ENCODE results near the gene SUN3.
"Not testable (repeated sequence)": the region's sequence is repeated elsewhere in the genome, so short reads cannot be mapped to it uniquely, and the experiment has no call there.

Gene SUN3

DNA sequence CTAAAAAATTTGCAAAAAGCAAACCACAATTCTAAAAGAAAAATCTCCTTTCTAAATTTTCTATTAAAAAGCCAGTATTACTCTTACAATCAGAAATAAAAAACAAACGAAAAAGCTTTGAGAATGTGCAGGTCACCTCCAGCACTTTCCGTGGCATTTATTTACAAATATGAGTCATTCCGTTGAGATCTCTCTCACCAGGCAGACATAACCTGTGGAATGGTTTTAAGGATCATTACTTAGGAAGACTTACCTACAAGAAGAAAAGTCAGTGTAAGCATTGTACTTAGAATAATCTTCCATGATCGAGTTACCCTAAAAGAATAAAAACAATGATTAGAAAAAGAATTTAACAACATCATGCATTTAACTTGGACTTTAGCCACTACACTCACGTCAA, 3.3 kb downstream of the SUN3 start:
- DNase-seq: no peak

- no peak for DNase-seq
Measured at GRCh38 chr7:48017674-48018073, 11.2 kb downstream of the SUN3 start.

DNA sequence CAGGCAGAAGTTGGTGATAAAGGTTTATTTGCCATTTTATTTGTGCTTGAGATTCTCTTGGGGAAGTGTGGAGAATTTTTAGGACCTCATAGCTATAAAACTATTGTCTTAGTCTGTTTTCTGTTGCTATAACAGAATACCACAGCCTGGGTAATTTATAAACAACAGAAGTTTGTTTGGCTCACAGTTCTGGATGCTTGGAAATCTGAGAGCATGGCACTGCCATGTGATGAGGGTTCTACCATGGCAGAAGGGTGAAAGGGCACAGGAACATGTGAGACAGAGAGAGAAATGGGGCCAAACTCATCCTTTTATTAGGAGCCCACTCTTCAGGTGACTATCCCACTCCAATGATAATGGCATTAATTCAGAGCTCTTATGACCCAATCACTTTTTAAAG, 12.3 kb downstream of the SUN3 start:
- no peak for DNase-seq

GRCh38 chr7:48011951-48012350, 17.0 kb downstream of the SUN3 start:
- no peak for DNase-seq

GRCh38 chr7:48011323-48011722, 17.6 kb downstream of the SUN3 start:
- DNase-seq: no peak

- no peak for DNase-seq
Measured at GRCh38 chr7:48009954-48010353, 19.0 kb downstream of the SUN3 start.

DNA sequence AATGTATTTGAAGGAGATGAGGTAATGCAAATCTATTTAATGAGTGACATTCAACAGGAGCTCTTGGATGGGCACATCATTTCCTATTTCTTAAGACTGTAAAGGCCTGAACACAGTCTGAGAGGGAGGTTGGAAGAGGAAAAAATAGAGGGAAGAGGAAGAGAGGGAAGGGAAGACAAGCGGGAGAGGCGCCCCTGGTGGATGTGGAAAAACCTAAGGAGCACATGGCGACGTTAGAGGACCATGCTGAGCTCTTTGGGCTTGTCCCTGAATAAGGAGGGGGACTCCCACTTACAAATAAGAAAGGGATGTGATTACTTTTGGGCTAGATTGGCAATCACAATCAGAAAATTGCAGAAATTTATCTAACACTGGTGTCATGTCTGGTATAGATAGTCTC, 19.6 kb downstream of the SUN3 start:
- DNase-seq: no peak

GRCh38 chr7:48006866-48007265, 22.0 kb downstream of the SUN3 start:
- no peak for DNase-seq

GRCh38 chr7:48004638-48005037, 24.3 kb downstream of the SUN3 start:
- no peak for DNase-seq

DNA sequence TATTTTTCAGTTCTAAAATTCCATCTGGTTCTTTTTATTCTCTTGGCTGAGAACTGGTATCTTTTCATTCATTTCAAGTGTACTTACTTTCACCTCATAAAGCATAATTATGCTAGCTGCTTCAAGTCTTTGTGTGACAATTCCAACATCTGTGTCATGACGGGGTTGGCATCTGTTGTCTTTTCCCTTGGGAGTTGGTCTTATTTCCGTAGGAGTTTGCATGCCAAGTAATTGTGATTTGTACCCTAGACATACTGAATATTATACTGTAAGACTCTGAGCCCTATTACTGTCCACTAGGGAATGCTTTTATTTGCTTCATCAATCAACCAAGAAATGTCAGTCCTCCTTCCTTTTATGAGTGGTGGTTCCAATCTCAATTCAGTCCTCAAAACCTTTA, 24.9 kb downstream of the SUN3 start:
- no peak for DNase-seq

DNA sequence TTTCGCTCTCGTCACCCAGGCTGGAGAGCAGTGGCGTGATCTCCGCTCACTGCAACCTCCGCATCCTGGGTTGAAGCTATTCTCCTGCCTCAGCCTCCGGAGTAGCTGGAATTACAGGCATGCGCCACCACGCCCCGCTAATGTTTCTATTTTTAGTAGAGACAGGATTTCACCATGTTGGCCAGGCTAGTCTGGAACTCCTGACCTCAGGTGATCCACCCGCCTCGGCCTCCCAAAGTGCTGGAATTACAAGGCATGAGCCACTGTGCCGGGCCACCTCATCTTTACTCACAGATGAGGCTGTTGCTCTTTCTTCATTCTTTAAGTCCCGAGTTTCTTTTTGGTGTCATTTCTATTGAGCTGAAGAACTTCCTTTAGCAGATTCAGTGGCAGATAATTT, 28.7 kb downstream of the SUN3 start:
- DNase-seq: not testable (repeated sequence)

GRCh38 chr7:47999413-47999812, 29.5 kb downstream of the SUN3 start:
- DNase-seq: no peak

DNA sequence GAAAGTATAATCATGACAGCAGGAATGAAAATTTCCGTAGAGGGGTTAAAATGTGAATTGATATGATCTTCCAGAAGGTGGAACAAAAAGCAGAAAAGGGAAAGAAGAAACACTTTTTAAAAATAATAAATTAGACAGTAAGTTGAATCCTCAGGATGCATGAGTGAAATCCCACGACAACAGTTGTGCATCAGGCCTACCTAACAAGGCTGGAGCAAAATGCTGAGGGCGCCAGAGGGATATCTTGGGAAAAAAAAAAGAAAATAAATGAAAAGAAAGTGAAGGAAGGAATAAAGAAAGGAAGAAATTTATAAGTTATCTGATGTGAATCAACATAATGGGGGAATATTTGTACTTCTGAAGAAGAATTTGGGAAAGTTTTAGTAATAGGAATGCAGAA, 36.5 kb downstream of the SUN3 start:
- DNase-seq: no peak

DNA sequence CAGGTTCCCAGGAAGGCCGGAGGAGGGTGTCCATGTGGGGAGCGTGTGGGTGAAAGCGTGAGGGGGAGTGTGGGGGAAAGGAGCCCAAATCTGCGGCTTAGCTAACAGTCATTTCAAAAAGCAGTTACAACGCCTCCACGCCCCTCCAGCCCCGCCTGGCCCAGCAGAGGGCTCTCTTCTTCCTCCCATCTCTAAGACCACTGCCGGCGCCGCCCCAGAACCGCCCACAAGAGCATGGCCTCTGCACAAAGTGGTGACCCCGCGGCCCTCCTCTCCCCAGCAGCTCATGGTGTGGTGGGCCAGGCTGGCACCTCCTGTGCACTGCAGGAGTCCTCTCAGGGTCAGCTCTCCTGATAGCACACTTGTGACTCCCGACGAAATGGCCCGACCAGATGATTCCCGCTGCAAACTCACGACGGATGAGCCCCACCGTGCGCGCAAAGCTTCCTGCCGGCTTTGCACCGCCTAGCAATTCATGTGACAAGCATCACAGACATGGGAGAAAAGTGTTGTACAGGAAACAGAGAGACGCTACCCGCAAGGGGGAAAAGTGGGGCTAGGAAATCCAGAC, 37.1 kb downstream of the SUN3 start:
- peak; percentile 72 to 85 for DNase-seq

DNA sequence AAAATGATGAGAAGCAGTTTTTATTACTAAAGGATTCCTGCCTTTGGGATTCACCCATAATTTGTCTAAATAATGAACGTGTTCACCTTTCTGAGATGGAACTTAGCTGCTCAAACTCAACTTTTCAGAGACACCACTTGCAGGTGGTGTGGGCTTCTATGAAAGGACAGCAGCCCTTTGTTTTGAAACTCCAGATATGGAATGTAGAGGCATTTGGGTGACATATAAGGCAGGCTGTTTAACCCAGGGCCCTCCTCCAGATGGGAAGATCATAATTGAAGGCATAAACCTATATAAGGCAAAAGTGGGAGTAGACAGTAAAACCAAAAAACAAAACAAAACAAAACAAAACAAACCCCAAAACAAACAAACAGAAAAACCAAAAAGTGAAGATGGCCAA, 37.6 kb downstream of the SUN3 start:
- no peak for DNase-seq

DNA sequence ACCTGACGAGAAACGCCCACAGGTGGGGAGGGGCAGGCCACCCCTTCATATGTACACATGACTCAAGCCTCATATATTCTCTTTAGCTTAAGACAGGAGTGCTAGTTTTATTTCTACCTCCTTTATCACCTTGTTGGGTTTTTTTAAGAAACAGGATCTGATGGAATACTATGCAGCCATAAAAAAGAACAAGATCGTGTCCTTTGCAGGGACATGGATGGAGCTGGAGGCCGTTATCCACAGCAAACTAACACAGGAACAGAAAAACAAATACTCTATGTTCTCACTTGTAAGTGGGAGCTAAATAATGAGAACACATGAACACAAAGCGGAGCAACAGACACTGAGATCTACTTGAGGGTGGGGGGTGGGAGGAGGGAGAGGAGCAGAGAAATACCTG, 38.3 kb downstream of the SUN3 start:
- no peak for DNase-seq

- not testable (repeated sequence) for DNase-seq
Measured at GRCh38 chr7:47989607-47990400, 39.1 kb downstream of the SUN3 start.

GRCh38 chr7:47988496-47989386, 40.2 kb downstream of the SUN3 start:
- DNase-seq: no peak

GRCh38 chr7:47982610-47983009, 46.3 kb downstream of the SUN3 start:
- no peak for DNase-seq

- not testable (repeated sequence) for DNase-seq
Measured at GRCh38 chr7:47980648-47981047, 48.3 kb downstream of the SUN3 start.

DNA sequence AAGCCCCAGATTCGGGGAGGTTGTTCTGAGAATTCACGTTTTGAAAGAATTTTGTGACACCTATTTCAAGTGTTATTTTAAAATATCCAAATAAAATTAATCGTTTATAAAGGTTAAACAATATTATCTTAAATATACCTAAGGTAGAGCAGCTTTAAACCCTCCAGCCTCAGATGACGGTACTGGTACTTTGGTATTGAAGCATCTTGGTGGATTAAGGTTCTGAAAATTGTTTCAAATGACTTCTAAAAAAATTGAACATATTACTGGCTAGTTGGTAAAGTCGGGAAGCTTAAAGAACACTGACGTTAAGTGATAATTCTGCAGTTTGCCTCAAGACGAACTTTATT, 49.1 kb downstream of the SUN3 start:
- DNase-seq: no peak

DNA sequence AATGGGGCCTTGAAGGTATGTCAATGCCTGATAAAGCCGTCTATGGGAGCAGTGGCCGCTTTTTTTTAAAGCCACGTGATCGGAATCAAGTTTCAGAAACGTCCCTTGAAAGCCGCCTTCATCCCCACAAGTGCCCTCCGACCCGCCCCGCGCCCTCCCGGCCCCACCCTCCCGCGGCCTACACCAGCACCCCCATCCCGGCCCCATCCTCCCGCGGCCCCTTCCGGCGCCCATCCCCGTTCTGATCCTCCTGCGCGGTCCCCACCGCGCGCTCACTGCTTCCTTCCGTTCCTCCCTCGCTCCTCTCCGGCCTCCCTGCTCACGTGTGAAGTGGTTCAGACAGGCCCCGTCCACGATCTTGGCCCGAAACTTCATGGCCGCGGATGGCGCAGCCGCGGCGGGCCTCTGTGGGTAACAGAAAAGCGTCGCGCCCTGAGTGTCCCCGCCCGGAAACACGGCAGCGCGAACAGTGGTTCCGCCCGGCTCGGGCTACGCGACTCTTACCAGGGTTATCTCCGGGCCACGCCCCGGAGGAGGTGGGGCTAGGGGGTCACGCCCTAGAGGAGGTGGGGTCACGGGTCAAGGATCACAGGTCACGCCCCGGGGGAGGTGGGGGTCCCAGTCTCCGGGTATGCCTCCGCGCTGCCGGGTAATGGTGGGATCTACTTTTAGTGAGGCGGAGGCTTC, 49.6 kb downstream of the SUN3 start, which contains the start of gene HUS1:
Gene HUS1, minus strand, starts transcription at position 471 of the 687 bp plus-strand sequence. Its CDS starts 96 bp downstream, at position 375.
- DNase-seq: peak; percentile 84 to 93

DNA sequence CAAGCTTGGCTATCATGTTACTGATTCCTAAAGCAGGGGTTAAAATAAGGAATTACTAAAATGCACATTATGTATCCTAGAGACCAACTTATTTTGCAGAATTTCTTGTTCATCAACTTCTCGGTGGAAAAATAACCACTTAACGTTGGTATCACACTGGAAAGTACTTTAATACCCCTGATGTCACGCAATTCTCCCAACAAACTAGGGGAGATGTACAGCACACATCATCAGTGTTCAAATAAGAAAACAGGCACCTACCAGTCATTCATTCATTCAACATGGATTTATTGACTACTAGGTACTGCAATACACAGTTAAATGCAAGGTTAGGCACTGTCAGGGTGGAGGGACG, 50.1 kb downstream of the SUN3 start:
- DNase-seq: no peak

Data from NCI-H526 (cell line).